OCI-LY3 (cell line): ENCODE data around the gene TMEM256.

Experiments
- EZH2phosphoT487 ChIP-seq: fragments of 200-600 bp; shearing (Covaris generic); IDR thresholded peaks from 2 replicates; pipeline ENCODE4 v1.6.1; 2018; ENCODE audit warnings: antibody characterized with exemption, mixed run types, low read depth
- TF ChIP-seq, protein P1 (sequence below): fragments of 200-600, 300-600 bp; sonication (generic); IDR thresholded peaks from 2 replicates; pipeline ENCODE4 v1.5.1; 2014; ENCODE audit warnings: antibody characterized with exemption, low read length, low read depth

DNA sequence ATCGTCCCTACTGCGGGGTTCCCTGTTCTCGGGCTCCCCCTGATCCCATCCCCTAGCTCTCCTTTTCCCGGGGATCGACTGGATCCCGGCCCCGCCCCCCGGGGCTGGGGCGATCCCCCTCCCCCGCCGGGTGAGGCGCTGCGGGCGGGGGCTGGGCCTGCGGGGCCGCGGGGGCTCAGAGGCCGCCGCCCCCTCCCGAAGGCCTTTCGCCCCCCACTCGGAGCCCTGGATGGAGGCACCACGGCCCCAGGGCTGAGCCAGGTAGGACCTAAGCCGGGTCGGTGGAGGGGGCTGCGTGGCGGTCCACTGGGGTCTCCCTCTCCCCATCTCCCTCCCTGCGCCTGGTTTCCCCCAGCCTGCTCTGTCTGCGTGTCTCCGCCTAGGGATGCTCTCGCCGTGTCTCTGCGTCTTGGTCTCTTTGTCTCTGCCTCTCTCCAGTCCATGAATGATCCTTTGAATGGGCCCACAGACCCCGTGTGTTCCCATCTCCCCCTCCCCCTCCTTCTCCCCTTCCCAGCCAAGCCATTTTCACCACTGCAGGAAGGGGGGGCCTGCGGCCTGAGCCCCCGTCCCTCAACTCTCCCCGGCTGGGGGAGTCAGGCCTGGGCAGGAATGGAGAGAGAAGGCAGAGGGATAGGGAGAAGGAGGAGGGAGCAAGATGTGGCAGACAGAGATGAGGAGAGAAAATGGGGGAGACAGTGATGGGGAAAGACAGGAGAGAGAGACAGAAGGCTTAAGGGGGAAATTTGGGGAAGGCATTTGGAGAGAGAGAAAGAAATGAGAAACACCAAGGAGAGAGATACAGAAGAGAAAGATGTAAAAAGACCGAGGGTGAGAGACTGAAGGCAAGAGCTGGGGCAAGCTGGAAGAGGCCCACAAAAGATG, 1.7 kb upstream of the TMEM256 start:
- TF ChIP-seq, protein P1, sequence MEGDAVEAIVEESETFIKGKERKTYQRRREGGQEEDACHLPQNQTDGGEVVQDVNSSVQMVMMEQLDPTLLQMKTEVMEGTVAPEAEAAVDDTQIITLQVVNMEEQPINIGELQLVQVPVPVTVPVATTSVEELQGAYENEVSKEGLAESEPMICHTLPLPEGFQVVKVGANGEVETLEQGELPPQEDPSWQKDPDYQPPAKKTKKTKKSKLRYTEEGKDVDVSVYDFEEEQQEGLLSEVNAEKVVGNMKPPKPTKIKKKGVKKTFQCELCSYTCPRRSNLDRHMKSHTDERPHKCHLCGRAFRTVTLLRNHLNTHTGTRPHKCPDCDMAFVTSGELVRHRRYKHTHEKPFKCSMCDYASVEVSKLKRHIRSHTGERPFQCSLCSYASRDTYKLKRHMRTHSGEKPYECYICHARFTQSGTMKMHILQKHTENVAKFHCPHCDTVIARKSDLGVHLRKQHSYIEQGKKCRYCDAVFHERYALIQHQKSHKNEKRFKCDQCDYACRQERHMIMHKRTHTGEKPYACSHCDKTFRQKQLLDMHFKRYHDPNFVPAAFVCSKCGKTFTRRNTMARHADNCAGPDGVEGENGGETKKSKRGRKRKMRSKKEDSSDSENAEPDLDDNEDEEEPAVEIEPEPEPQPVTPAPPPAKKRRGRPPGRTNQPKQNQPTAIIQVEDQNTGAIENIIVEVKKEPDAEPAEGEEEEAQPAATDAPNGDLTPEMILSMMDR, result no peak
- TF ChIP-seq EZH2phosphoT487, result no peak
